ENCODE measurements around the gene ZIK1.

Gene ZIK1

DNA sequence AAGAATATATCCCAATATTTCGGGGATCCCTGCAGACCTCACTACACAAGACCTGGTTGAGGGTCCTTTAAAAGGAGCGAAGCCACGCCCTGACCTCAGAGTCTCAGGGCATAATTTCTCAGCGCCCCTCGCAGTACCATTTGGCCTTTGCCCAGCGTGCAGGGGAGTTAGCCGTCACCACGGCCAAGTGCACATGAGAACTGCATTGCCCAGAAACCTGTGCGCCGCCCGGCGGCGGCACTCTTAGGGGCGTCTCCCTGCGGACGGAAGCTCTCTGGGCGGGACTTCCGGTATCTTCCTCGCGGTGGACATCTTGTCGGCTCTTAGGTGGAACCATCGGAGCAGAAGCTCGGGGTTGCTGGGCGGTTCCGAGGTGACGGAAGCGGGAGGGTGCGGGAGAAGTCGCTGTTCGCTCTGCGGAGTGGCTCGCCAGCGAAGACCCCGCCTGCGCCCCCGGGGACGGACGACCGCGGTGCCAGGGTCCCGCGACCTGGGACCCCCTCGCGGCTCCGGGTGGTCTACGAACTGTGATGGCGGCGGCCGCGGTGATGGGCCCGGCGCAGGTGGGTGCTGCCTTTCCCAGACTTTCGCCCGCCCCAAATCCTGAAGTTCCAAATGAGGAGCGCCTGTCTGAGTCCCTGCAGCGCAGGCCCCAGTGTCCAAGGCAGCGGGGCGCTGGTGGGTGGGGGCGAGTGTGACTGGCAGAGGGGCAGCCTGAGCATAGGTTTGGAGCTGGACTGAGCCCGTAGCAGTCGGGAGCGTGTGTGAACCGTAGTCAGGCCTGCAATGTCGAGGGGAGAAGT is 30.2 kb downstream of the ZIK1 start, which contains the start of gene ZNF134:
Gene ZNF134 (plus strand): TSS at position 302 of the 803 bp plus-strand sequence. CDS start 5,227 bp downstream, outside the sequence.
- peak within 1 kb of the TSS; percentile 90 for H3K4me3 ChIP-seq (replicated peaks; ENCODE audit: low read depth, low read length)
- peak; percentile 92 for DNase-seq (ENCODE audit: extremely low read depth, insufficient read length)
- peak; percentile 3 for TF ChIP-seq CTCF (IDR thresholded peaks at IDR 0.05; ENCODE audit: insufficient read depth, low read length, poor library complexity, severe bottlenecking)
- H3K36me3 ChIP-seq (ENCODE audit: control insufficient read depth, insufficient read depth, low read length): peaks cover 17% of the 10 kb centered on the region
- no peaks in the 10 kb centered on the region for H3K27me3 ChIP-seq (replicated peaks; ENCODE audit: control insufficient read depth, insufficient read depth, low read length)

DNA sequence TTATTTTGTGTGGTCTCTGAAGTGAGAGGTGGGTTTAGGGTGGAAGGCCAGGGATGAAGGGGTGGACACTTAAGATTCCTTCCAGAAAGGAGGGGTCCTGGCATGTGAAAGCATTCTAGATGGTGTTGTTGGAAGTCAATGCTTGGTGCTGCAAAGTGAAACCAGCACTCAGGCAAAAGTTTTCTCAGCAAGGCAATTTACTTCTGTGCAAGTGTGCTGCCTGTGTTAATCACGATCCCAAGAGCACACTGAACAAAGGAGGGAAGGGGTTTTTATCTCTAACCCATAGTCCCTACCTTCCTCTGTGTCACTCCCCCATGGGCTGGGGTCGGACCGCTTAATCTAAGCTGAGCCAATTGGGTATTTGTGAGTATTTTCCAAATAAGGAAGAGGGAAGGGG is 31.4 kb downstream of the ZIK1 start:
- DNase-seq (ENCODE audit: extremely low read depth, insufficient read length): no peak
- Histone ChIP-seq H3K27me3 (replicated peaks; ENCODE audit: control insufficient read depth, insufficient read depth, low read length) (no peaks in the 10 kb centered on the region), H3K4me3 (replicated peaks; ENCODE audit: low read depth, low read length) (no peak overlapping the region; the same call in 1 of the 2 replicates), H3K36me3 (ENCODE audit: control insufficient read depth, insufficient read depth, low read length) (peaks cover 23% of the 10 kb centered on the region)
- TF ChIP-seq CTCF (IDR thresholded peaks at IDR 0.05; ENCODE audit: insufficient read depth, low read length, poor library complexity, severe bottlenecking): no peak

DNA sequence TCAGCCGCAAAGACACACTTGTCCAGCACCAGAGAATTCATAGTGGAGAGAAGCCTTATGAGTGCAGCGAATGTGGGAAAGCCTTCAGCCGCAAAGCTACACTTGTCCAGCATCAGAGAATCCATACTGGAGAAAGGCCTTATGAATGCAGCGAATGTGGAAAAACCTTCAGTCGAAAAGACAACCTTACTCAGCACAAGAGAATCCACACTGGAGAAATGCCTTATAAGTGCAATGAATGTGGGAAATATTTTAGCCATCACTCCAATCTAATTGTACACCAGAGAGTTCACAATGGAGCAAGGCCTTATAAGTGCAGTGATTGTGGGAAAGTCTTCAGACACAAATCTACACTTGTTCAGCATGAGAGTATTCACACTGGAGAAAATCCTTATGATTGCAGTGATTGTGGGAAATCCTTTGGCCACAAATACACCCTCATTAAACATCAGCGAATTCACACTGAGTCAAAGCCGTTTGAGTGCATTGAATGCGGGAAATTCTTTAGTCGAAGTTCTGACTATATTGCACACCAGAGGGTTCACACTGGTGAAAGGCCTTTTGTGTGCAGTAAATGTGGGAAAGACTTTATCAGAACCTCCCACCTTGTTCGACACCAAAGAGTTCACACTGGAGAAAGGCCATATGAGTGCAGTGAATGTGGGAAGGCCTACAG is 36.9 kb downstream of the ZIK1 start:
- Histone ChIP-seq H3K4me3 (replicated peaks; ENCODE audit: low read depth, low read length) (no peak overlapping the region), H3K27me3 (replicated peaks; ENCODE audit: control insufficient read depth, insufficient read depth, low read length) (no peaks in the 10 kb centered on the region), H3K36me3 (ENCODE audit: control insufficient read depth, insufficient read depth, low read length) (peaks cover 29% of the 10 kb centered on the region)
- TF ChIP-seq CTCF (IDR thresholded peaks at IDR 0.05; ENCODE audit: insufficient read depth, low read length, poor library complexity, severe bottlenecking): no peak
- DNase-seq (ENCODE audit: extremely low read depth, insufficient read length): no peak

DNA sequence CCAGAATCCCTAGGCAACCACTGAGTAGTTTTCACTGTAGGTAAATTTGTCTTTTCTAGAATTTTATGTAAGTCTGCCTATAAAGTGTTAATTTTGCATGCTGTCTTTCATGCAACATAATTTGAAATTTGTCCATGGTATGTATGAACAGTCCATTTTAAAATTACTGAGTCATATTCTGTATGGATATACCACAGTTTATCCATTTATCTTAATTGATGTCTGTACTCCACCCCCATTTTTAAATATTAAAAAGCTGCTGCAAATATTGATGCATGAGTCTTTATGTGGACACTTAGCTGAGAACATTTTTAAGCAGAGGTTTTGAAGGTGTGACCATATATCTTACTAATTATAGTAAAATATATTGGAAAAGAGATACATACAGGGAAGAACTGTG is 39.1 kb downstream of the ZIK1 start:
- peaks cover 17% of the 10 kb centered on the region for H3K36me3 ChIP-seq (ENCODE audit: control insufficient read depth, insufficient read depth, low read length)
- H3K4me3 ChIP-seq (replicated peaks; ENCODE audit: low read depth, low read length): no peak overlapping the region
- TF ChIP-seq CTCF (IDR thresholded peaks at IDR 0.05; ENCODE audit: insufficient read depth, low read length, poor library complexity, severe bottlenecking): no peak
- no peak for DNase-seq (ENCODE audit: extremely low read depth, insufficient read length)
- no peaks in the 10 kb centered on the region for H3K27me3 ChIP-seq (replicated peaks; ENCODE audit: control insufficient read depth, insufficient read depth, low read length)

DNA sequence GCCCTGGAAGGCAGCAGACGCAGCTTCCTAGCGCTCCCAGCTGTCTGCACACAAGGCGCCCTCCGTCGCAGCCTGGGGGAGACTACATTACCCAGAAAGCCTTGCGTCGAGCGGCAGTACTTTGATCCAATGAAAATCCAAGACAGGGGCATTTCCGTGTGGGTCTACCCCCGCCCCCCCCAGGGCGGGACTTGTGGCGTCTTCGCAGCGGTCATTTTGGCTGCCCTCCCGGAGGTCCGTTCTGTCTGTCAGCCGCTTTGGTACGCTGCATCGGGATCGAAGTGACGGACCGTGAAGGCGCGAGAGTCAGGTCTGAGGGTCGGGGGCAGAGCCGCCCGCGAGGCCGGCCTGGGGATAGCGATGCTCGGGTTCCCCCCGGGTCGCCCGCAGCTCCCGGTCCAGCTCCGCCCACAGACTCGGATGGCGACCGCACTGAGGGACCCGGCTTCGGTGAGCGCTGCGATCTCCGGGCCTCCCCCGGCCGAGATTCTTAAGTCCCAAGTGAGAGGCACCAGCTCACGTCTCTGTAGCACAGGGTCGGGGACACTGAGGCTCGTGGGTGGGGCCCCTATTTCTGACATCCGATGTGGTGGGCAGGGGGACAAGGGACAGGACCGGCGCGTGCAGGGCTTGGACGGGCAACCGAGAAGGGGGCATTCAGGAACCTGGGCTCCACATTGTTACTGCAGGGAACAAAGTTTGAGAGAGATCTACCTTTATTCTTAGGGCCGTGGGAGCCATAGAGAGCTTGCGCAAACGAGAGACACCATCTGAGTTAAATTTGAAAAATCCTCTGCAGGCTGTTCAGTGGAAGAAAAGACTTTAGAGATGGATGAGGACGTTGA is 49.3 kb downstream of the ZIK1 start, which contains the start of gene ZNF211:
Gene ZNF211 (plus strand): TSS at position 182 of the 845 bp plus-strand sequence. CDS start 179 bp downstream, at position 361.
- peak; percentile 88 for DNase-seq (ENCODE audit: extremely low read depth, insufficient read length)
- peak within 1 kb of the TSS; percentile 92 for H3K4me3 ChIP-seq (replicated peaks; ENCODE audit: low read depth, low read length)
- H3K36me3 ChIP-seq (ENCODE audit: control insufficient read depth, insufficient read depth, low read length): peaks cover 3% of the 10 kb centered on the region; the same call in 1 of the 2 replicates
- peak; percentile 7 for TF ChIP-seq CTCF (IDR thresholded peaks at IDR 0.05; ENCODE audit: insufficient read depth, low read length, poor library complexity, severe bottlenecking)
- no peaks in the 10 kb centered on the region for H3K27me3 ChIP-seq (replicated peaks; ENCODE audit: control insufficient read depth, insufficient read depth, low read length)

Data from GM06990 (cell line).